ENCODE data around the gene SPIRE2. TPM values are rescaled to one million over a fixed set of nuclear protein-coding genes. Genes with fewer than 3 reads are reported as not detected.

SPIRE2 gene
- total and polyA plus RNA-seq, 12 donors = 2.8 to 14.4 (median 5.0) TPM

- H3K4me1 ChIP-seq (replicated peaks in 1 of 2) = no peaks in the 10 kb centered on the region
- H3K27me3 ChIP-seq = no peaks in the 10 kb centered on the region
- H3K27ac ChIP-seq = no peak overlapping the region
- no peak overlapping the region for H3K4me3 ChIP-seq
- no peak for TF ChIP-seq CTCF (IDR thresholded peaks at IDR 0.05)
- no peak for TF ChIP-seq POLR2A (IDR thresholded peaks at IDR 0.05)
- no peak for DNase-seq
- no peaks in the 10 kb centered on the region for H3K9me3 ChIP-seq (replicated peaks in 1 of 3)
- H3K36me3 ChIP-seq (replicated peaks in 1 of 2) = no peaks in the 10 kb centered on the region
- intact Hi-C loops (cut with DNase I) = no loop called here
- 77 to 83% (median 81%) methylated on average over 9 to 13 of the region's 13 CpGs for WGBS, 4 donors
Measured at GRCh38 chr16:89844739-89845339, 16.6 kb downstream of the SPIRE2 start.

- H3K27me3 ChIP-seq = no peaks in the 10 kb centered on the region
- TF ChIP-seq CTCF (IDR thresholded peaks at IDR 0.05) = no peak
- no peaks in the 10 kb centered on the region for H3K36me3 ChIP-seq (replicated peaks in 1 of 2)
- no peak overlapping the region for H3K4me3 ChIP-seq
- H3K27ac ChIP-seq = no peak overlapping the region
- no peak for DNase-seq
- 56 to 82% (median 63%) methylated on average over 12 to 13 of the region's 13 CpGs for WGBS, 4 donors
- H3K4me1 ChIP-seq (replicated peaks in 1 of 2) = no peaks in the 10 kb centered on the region
- intact Hi-C loops (cut with DNase I) = no loop called here
- H3K9me3 ChIP-seq (replicated peaks in 1 of 3) = no peaks in the 10 kb centered on the region
Measured at GRCh38 chr16:89845417-89845816, 17.1 kb downstream of the SPIRE2 start.

GRCh38 chr16:89847051-89847939 lies 19.0 kb downstream of the SPIRE2 start:
- DNase-seq = no peak
- Histone ChIP-seq H3K9me3 (replicated peaks in 1 of 3) (no peaks in the 10 kb centered on the region), H3K4me1 (replicated peaks in 1 of 2) (no peaks in the 10 kb centered on the region), H3K4me3 (no peak overlapping the region), H3K27me3 (no peaks in the 10 kb centered on the region), H3K36me3 (replicated peaks in 1 of 2) (no peaks in the 10 kb centered on the region), H3K27ac (no peak overlapping the region)
- TF ChIP-seq POLR2A (IDR thresholded peaks at IDR 0.05) = no peak
- no peak for TF ChIP-seq CTCF (IDR thresholded peaks at IDR 0.05)
- intact Hi-C loops (cut with DNase I) = no loop called here
- 75 to 83% (median 78%) methylated on average over 19 to 26 of the region's 26 CpGs for WGBS, 4 donors

- intact Hi-C loops (cut with DNase I) = no loop called here
- H3K9me3 ChIP-seq (replicated peaks in 1 of 3) = no peaks in the 10 kb centered on the region
- TF ChIP-seq POLR2A (IDR thresholded peaks at IDR 0.05) (no peak), CTCF (IDR thresholded peaks at IDR 0.05) (no peak)
- H3K4me3 ChIP-seq = no peak overlapping the region
- no peaks in the 10 kb centered on the region for H3K27me3 ChIP-seq
- H3K36me3 ChIP-seq (replicated peaks in 1 of 2) = no peaks in the 10 kb centered on the region
- no peak overlapping the region for H3K27ac ChIP-seq
- 68 to 77% (median 74%) methylated on average over 5 to 14 of the region's 14 CpGs for WGBS, 4 donors
- H3K4me1 ChIP-seq (replicated peaks in 1 of 2) = no peaks in the 10 kb centered on the region
- DNase-seq = no peak
Measured at GRCh38 chr16:89847940-89848297, 19.6 kb downstream of the SPIRE2 start.
